Hypothalamus (tissue), 51 donors: ENCODE measurements around the gene BPTF.
"Not testable (repeated sequence)": the region's sequence is repeated elsewhere in the genome, so short reads cannot be mapped to it uniquely, and the experiment has no call there.

Experiments used
- DNase-seq, 51 donors: peaks; one replicate each; lab custom pipeline; 2025; lab: John Stamatoyannopoulos, UW

Gene BPTF

GRCh38 chr17:67962156-67962555 lies 136.9 kb downstream of the BPTF start:
- DNase-seq, result not testable (repeated sequence)

- DNase-seq, result peak in 33 of 51 donors; percentile 1 to 84 (median 32)
Measured at GRCh38 chr17:67963145-67963572, 137.9 kb downstream of the BPTF start.

GRCh38 chr17:67970783-67971182 lies 145.5 kb downstream of the BPTF start:
- DNase-seq, result no peak

GRCh38 chr17:67974185-67974584 lies 148.9 kb downstream of the BPTF start:
- DNase-seq, result no peak

GRCh38 chr17:67974598-67975066 lies 149.3 kb downstream of the BPTF start:
- DNase-seq, result no peak

- not testable (repeated sequence) for DNase-seq
Measured at GRCh38 chr17:67976306-67976705, 151.0 kb downstream of the BPTF start.

GRCh38 chr17:67980456-67980855 lies 155.2 kb downstream of the BPTF start:
- DNase-seq, result peak in 3 of 51 donors; percentile 4 to 10 (median 6)

GRCh38 chr17:67980883-67981282 lies 155.6 kb downstream of the BPTF start:
- DNase-seq, result not testable (repeated sequence)

GRCh38 chr17:67982034-67982640 lies 156.8 kb downstream of the BPTF start:
- peak in 1 of 51 donors; percentile 27 for DNase-seq

GRCh38 chr17:67982686-67983382 lies 157.5 kb downstream of the BPTF start:
- DNase-seq, result peak in 1 of 51 donors; percentile 46

- DNase-seq, result no peak
Measured at GRCh38 chr17:67983383-67983688, 158.0 kb downstream of the BPTF start.

GRCh38 chr17:67990909-67991308 lies 165.6 kb downstream of the BPTF start:
- DNase-seq, result no peak

- peak in 1 of 51 donors; percentile 36 for DNase-seq
Measured at GRCh38 chr17:67992548-67993152, 167.3 kb downstream of the BPTF start.

GRCh38 chr17:67993153-67993997 lies 168.1 kb downstream of the BPTF start:
- peak in 49 of 51 donors; percentile 26 to 90 (median 70) for DNase-seq

GRCh38 chr17:67993998-67994361 lies 168.7 kb downstream of the BPTF start:
- DNase-seq, result peak in 2 of 51 donors; percentile 54 to 84

- DNase-seq, result peak in 6 of 51 donors; percentile 4 to 49 (median 18)
Measured at GRCh38 chr17:67994817-67995569, 169.7 kb downstream of the BPTF start.

GRCh38 chr17:67995570-67996263 lies 170.4 kb downstream of the BPTF start:
- peak in 24 of 51 donors; percentile 7 to 55 (median 26) for DNase-seq

GRCh38 chr17:67996301-67997171 lies 171.2 kb downstream of the BPTF start, which contains the start of gene C17orf58:
Gene C17orf58 (minus strand): TSS chr17:67996469. CDS start chr17:67996198, 271 bp downstream.
- DNase-seq, result peak in 1 of 51 donors; percentile 15
